ENCODE data around the gene PGS1. TPM values are rescaled to one million over a fixed set of nuclear protein-coding genes. Genes with fewer than 3 reads are reported as not detected.

Gene PGS1
- total and polyA plus RNA-seq, 10 of the 15 experiments (the other 5 are each of a cell fraction or from before 2014, with no cell fraction given), result 1.3 to 37.6 (median 27.4) TPM

DNA sequence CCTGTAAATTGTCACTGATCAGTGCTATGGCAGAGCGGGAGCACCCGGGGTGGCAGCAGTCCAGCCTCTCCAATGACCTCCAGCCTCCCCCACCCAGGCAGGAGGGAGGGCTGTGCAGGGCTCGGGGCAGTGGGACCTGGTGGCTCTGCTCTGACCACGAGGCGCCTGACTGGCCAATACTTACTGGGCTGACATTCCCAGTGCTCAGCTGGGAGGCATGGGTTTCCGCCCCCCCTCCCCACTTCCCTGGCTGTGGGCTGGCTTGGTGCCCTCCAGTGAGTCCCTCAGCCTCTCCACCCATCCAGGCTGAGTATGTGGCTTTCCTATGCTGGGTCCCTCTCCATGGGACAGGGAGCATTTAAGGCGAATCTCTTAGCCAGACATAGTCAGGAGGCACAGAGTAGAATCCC lies 21.3 kb upstream of the PGS1 start:
- ChIA-PET RAD21 (ENCODE audit: unreplicated experiment) (interaction anchor here (0.7 to 2.0 kb wide), 5 partner anchors 40 to 106 kb away, joined by 3 to 12 read pairs (median 9); no protein-coding TSS in a partner anchor), SMC1A (ENCODE audit: uncharacterized antibody, unreplicated experiment) (interaction anchor here (0.7 to 2.5 kb wide), 5 partner anchors 13 to 41 kb away, joined by 3 to 11 read pairs (median 4); no protein-coding TSS in a partner anchor), POLR2A (interaction anchor here (0.6 to 2.0 kb wide), 2 partner anchors 43 to 75 kb away, joined by 4 to 6 read pairs; no protein-coding TSS in a partner anchor), CTCF (interaction anchor here (1.0 to 4.1 kb wide), 5 partner anchors 18 to 67 kb away, joined by 3 to 18 read pairs (median 4); no protein-coding TSS in a partner anchor)
- no peak for FAIRE-seq
- peak overlapping the region; percentile 30; the same call in 1 of the 2 replicates for H3K4me3 ChIP-seq
- H3K36me3 ChIP-seq (ENCODE audit: control insufficient read depth in 2 of 2, insufficient read depth in 2 of 2, low read length in 1 of 2), result no peaks in the 10 kb centered on the region; a peak in 1 of 4 replicates
- intact Hi-C loops (cut with micrococcal nuclease; ENCODE audit: unreplicated experiment) (loop anchor here (2.0 kb wide), 1 partner anchor 40 kb away; no protein-coding TSS in a partner anchor), in situ Hi-C loops (cut with MboI) (no loop called here)
- peaks cover 8% of the 10 kb centered on the region for H3K79me2 ChIP-seq (ENCODE audit: control insufficient read depth, insufficient read depth, low read length)
- H3K4me2 ChIP-seq (ENCODE audit: control insufficient read depth, insufficient read depth), result peak overlapping the region; percentile 69
- TF ChIP-seq SPI1 (IDR thresholded peaks at IDR 0.05; ENCODE audit: borderline replicate concordance, insufficient read depth, low read depth, low read length), result no peak
- 0 out of 2 replicates have a peak, but pooled peaks have one; percentile 35 for TF ChIP-seq POLR2A (IDR thresholded peaks at IDR 0.05; ENCODE audit: low read depth, low read length)
- 0 out of 2 replicates have a peak, but pooled peaks have one; percentile 27 for TF ChIP-seq GATAD2B (conservative IDR thresholded peaks at IDR 0.05; ENCODE audit: low read depth)
- no peak overlapping the region for H2AFZ ChIP-seq (ENCODE audit: control insufficient read depth, low read depth, low read length)
- 12% methylated on average over 7 of the region's 7 CpGs for WGBS (ENCODE audit: insufficient coverage, insufficient replicate concordance, low lambda C conversion rate, missing lambda C conversion rate)
- no peaks in the 10 kb centered on the region for H3K9me3 ChIP-seq (replicated peaks; ENCODE audit: control insufficient read depth, insufficient read depth, low read length)
- ATAC-seq, result 0 out of 3 replicates have a peak, but pooled peaks have one; percentile 4
- H4K20me1 ChIP-seq (ENCODE audit: control insufficient read depth, insufficient read depth), result no peaks in the 10 kb centered on the region
- H3K4me1 ChIP-seq (ENCODE audit: control insufficient read depth, insufficient read depth, low read length), result peaks cover 43% of the 10 kb centered on the region
- no peak for DNase-seq (ENCODE audit: low read depth, low spot score)
- H3K9ac ChIP-seq (ENCODE audit: control insufficient read depth, insufficient read depth, low read length), result peak overlapping the region; percentile 19; the same call in 1 of the 2 replicates
- no peak overlapping the region for H3K27ac ChIP-seq (ENCODE audit: control insufficient read depth, insufficient read depth)
- BruUV-seq (replicated peaks), result TSS peak; percentile 70
- H3K27me3 ChIP-seq (replicated peaks in 1 of 2; ENCODE audit: control insufficient read depth in 2 of 2, insufficient read depth in 2 of 2, low read length in 1 of 2), result peaks cover 0 to 3% of the 10 kb centered on the region in 2 experiments; a peak in 1 of 4 replicates
